ENCODE results near the gene RUFY3. TPM values are rescaled to one million over a fixed set of nuclear protein-coding genes. Genes with fewer than 3 reads are reported as not detected.

Gene RUFY3
- polyA plus RNA-seq, 2 of the 4 experiments (the other 2 are of a cell fraction) = 8.1 to 20.8 TPM

Small RNAs within 50 kb of the gene (small RNA-seq; reads per million reads assigned to genes)
- gene RF00026 = 0 reads per million in 6 experiments
- 0 reads per million in 6 experiments for gene RNU6-520P
- gene RNU6-784P = 0 to 30.1 (median 0.08) reads per million in 6 experiments
- 0 reads per million in 6 experiments for gene RNU6-891P

Other genes starting within 250 kb of the RUFY3 start
- gene MUC7, start 249.8 kb upstream of the RUFY3 start, polyA plus RNA-seq (2011; rRNA removed) = not detected in 2 replicates
- gene MUC7, start 249.8 kb upstream of the RUFY3 start, polyA plus RNA-seq (2017; fragmentation: RNase III; extraction: RNeasy Plus Mini Kit Qiagen cat#74134 plus additional on column Dnase treatment) = not detected in 3 replicates
- gene AMTN, start 203.4 kb upstream of the RUFY3 start, polyA plus RNA-seq (2011; rRNA removed) = not detected in 2 replicates
- gene AMTN, start 203.4 kb upstream of the RUFY3 start, polyA plus RNA-seq (2017; fragmentation: RNase III; extraction: RNeasy Plus Mini Kit Qiagen cat#74134 plus additional on column Dnase treatment) = not detected in 3 replicates
- not detected in 2 replicates for gene AMBN, start 129.7 kb upstream of the RUFY3 start, polyA plus RNA-seq (2011; rRNA removed)
- gene AMBN, start 129.7 kb upstream of the RUFY3 start, polyA plus RNA-seq (2017; fragmentation: RNase III; extraction: RNeasy Plus Mini Kit Qiagen cat#74134 plus additional on column Dnase treatment) = not detected in 3 replicates
- gene ENAM, start 93.2 kb upstream of the RUFY3 start, polyA plus RNA-seq (2011; rRNA removed) = 0.16 TPM in 2 replicates
- gene ENAM, start 93.2 kb upstream of the RUFY3 start, polyA plus RNA-seq (2017; fragmentation: RNase III; extraction: RNeasy Plus Mini Kit Qiagen cat#74134 plus additional on column Dnase treatment) = 0.01 TPM in 1 of 3 replicates, not detected in the others
- 0.22 and 0.50 TPM in 2 replicates for gene JCHAIN, start 55.5 kb upstream of the RUFY3 start, polyA plus RNA-seq (2011; rRNA removed)
- gene JCHAIN, start 55.5 kb upstream of the RUFY3 start, polyA plus RNA-seq (2017; fragmentation: RNase III; extraction: RNeasy Plus Mini Kit Qiagen cat#74134 plus additional on column Dnase treatment) = 0.09 to 0.17 TPM (median 0.15 TPM) in 3 replicates
- 19.0 and 24.8 TPM in 2 replicates for gene UTP3, start 33.4 kb upstream of the RUFY3 start, polyA plus RNA-seq (2011; rRNA removed)
- 44.6 to 46.2 TPM (median 45.2 TPM) in 3 replicates for gene UTP3, start 33.4 kb upstream of the RUFY3 start, polyA plus RNA-seq (2017; fragmentation: RNase III; extraction: RNeasy Plus Mini Kit Qiagen cat#74134 plus additional on column Dnase treatment)
- 81.4 and 112 TPM in 2 replicates for gene GRSF1, start 117.9 kb downstream of the RUFY3 start, polyA plus RNA-seq (2011; rRNA removed)
- 89.4 to 95.2 TPM (median 94.3 TPM) in 3 replicates for gene GRSF1, start 117.9 kb downstream of the RUFY3 start, polyA plus RNA-seq (2017; fragmentation: RNase III; extraction: RNeasy Plus Mini Kit Qiagen cat#74134 plus additional on column Dnase treatment)
- 9.3 and 9.5 TPM in 2 replicates for gene MOB1B, start 180.4 kb downstream of the RUFY3 start, polyA plus RNA-seq (2011; rRNA removed)
- gene MOB1B, start 180.4 kb downstream of the RUFY3 start, polyA plus RNA-seq (2017; fragmentation: RNase III; extraction: RNeasy Plus Mini Kit Qiagen cat#74134 plus additional on column Dnase treatment) = 6.3 to 6.7 TPM (median 6.6 TPM) in 3 replicates